Body of pancreas (tissue), 4 donors: ENCODE data around the gene XAGE3.
"Not testable (repeated sequence)": the region's sequence is repeated elsewhere in the genome, so short reads cannot be mapped to it uniquely, and the experiment has no call there.

ENCODE experiments used
- CTCF ChIP-seq, 7 experiments: fragments of 450-650 bp in 4 of 7; fragments of 200-600 bp in 3 of 7; sonication (generic) in 3 of 7; IDR thresholded peaks; one replicate each; pipeline ENCODE4 v1.5.1; 2016 to 2019; ENCODE audit warnings: antibody characterized with exemption in 7 of 7
- POLR2A ChIP-seq, 3 donors: fragments of 450-650 bp; IDR thresholded peaks; one replicate each; pipeline ENCODE4 v1.6.1; 2016; ENCODE audit warnings: antibody characterized with exemption in 3 of 3, mild to moderate bottlenecking in 2 of 3

GRCh38 chrX:52887459-52887858, 19.6 kb upstream of the XAGE3 start:
- not testable (repeated sequence) for TF ChIP-seq CTCF, POLR2A (IDR thresholded peaks at IDR 0.05)
